K562 (cell line): ENCODE data around the gene KLB. TPM values are rescaled to one million over a fixed set of nuclear protein-coding genes. Genes with fewer than 3 reads are reported as not detected.
A peak's percentile ranks its signal among the peaks of the same experiment; 100 is the strongest.

Source experiments
- ATAC-seq: fragments of 200-7000 bp; cut with Tn5 transposase; 3 replicates; pipeline ENCODE4 v1.9.1; 2020; ENCODE audit warnings: moderate library complexity
- BruUV-seq: library from RNA; stranded (reverse); fragments of 400-500 nt; replicated peaks from 2 replicates; lab custom pipeline; 2021; lab: Mats Ljungman, UMichigan
- CTCF ChIA-PET: fragments of 300-600 bp; formaldehyde crosslinking; extraction: SDS; loops from one replicate; lab custom pipeline; 2021; ENCODE audit warnings: low intra/inter-chr PET ratio; lab: Yijun Ruan, JAX
- POLR2A ChIA-PET: fragments of 300-600, 350-650 bp; sonication (Branson Sonifier 250); formaldehyde crosslinking; extraction: SDS; loops from one replicate; lab custom pipeline; 2021; ENCODE audit warnings: antibody characterized with exemption, inconsistent platforms; lab: Yijun Ruan, JAX
- DNase-seq, 4 experiments: peaks; one replicate each; pipeline versions ENCODE4 v3.0.0 to v3.0.0-alpha.2; 2011 to 2018; ENCODE audit warnings: low spot score in 3 of 4, mixed read lengths in 3 of 4; ENCODE audit errors: extremely low read depth in 1 of 4
- FAIRE-seq: peaks from 2 replicates; lab custom pipeline; 2011; peaks lifted over from hg19 to GRCh38; lab: Jason Lieb, UNC
- H2AFZ ChIP-seq: 2 replicates; pipeline ENCODE4 v1.6.0; 2011; ENCODE audit warnings: low read depth, low read length, control low read depth, inconsistent platforms
- H3K27ac ChIP-seq: fragments of 200-600 bp; 3 replicates; pipeline ENCODE4 v1.8.0; 2011; ENCODE audit warnings: low read depth, mild to moderate bottlenecking, control low read depth, inconsistent platforms, low read length, moderate library complexity, mixed read lengths; ENCODE audit errors: extremely low read depth
- H3K27me3 ChIP-seq, 2 experiments: fragments of 300-600 bp in 1 of 2; 2 replicates in 1 of 2; 3 replicates in 1 of 2; pipeline versions ENCODE4 v1.6.0 to v1.8.0; 2011; ENCODE audit warnings: inconsistent platforms in 2 of 2, low read length in 2 of 2, mild to moderate bottlenecking in 1 of 2, mixed read lengths in 1 of 2, moderate library complexity in 1 of 2; ENCODE audit not compliant: control insufficient read depth in 2 of 2, insufficient read depth in 2 of 2
- H3K36me3 ChIP-seq: fragments of 300-600 bp; 3 replicates; pipeline ENCODE4 v1.8.0; 2011; ENCODE audit warnings: mild to moderate bottlenecking, low read length, inconsistent platforms; ENCODE audit not compliant: control insufficient read depth, insufficient read depth
- H3K4me1 ChIP-seq, 2 experiments: fragments of 200-600 bp in 1 of 2; replicated peaks in 1 of 2; 2 replicates in 1 of 2; 3 replicates in 1 of 2; pipeline versions ENCODE4 v1.5.1 to v1.8.0; 2011; ENCODE audit warnings: inconsistent platforms in 2 of 2, low read length in 2 of 2, mild to moderate bottlenecking in 1 of 2, mixed read lengths in 1 of 2, moderate library complexity in 1 of 2; ENCODE audit not compliant: control insufficient read depth in 2 of 2, insufficient read depth in 2 of 2
- H3K4me2 ChIP-seq: 2 replicates; pipeline ENCODE4 v1.6.1; 2011; ENCODE audit warnings: low read length, control low read depth, inconsistent platforms, mixed read lengths; ENCODE audit not compliant: insufficient read depth
- H3K4me3 ChIP-seq: fragments of 200-600 bp; sonication (generic), shearing (Covaris generic); 2 replicates; pipeline ENCODE4 v1.5.1; 2016; ENCODE audit warnings: control low read depth, inconsistent platforms
- H3K79me2 ChIP-seq: fragments of 200-600 bp; 3 replicates; pipeline ENCODE4 v1.8.0; 2011; ENCODE audit warnings: low read length, inconsistent platforms; ENCODE audit not compliant: control insufficient read depth, insufficient read depth
- H3K9ac ChIP-seq, 2 experiments: 2 replicates each; pipeline versions ENCODE4 v1.6.0 to v1.6.1; 2011; ENCODE audit warnings: low read depth in 2 of 2, low read length in 2 of 2, control low read depth in 1 of 2, inconsistent platforms in 1 of 2, mild to moderate bottlenecking in 1 of 2, mixed read lengths in 1 of 2; ENCODE audit not compliant: insufficient read depth in 1 of 2
- H3K9me1 ChIP-seq: one replicate; pipeline ENCODE4 v1.6.0; 2011; ENCODE audit warnings: inconsistent platforms, mild to moderate bottlenecking, low read length, moderate library complexity; ENCODE audit not compliant: control insufficient read depth, insufficient read depth
- H3K9me3 ChIP-seq: replicated peaks from 2 replicates; pipeline ENCODE4 v1.5.1; 2011; ENCODE audit warnings: low read depth, low read length, inconsistent platforms; ENCODE audit not compliant: control insufficient read depth, insufficient read depth
- H4K20me1 ChIP-seq: replicated peaks from 2 replicates; pipeline ENCODE4 v1.6.1; 2011; ENCODE audit warnings: low read length, inconsistent platforms, mixed read lengths; ENCODE audit not compliant: control insufficient read depth, insufficient read depth
- CUX1 ChIP-seq: fragments of 200-800 bp; sonication (Bioruptor generic); IDR thresholded peaks from 2 replicates; pipeline ENCODE4 v1.6.1; 2016; ENCODE audit warnings: missing genetic modification characterization, missing compliant biosample characterization
- NFE2 ChIP-seq: IDR thresholded peaks from 2 replicates; pipeline ENCODE4 v1.6.1; 2014; ENCODE audit warnings: antibody characterized with exemption, low read depth
- PML ChIP-seq: IDR thresholded peaks from 2 replicates; pipeline ENCODE4 v1.6.1; 2012; ENCODE audit warnings: low read length, inconsistent platforms
- WGBS: fragments of 100-300 bp; shearing (Covaris generic); methylation state at CpG from one replicate; pipeline ENCODE4 v1.1.6; 2016; ENCODE audit warnings: low coverage, mixed read lengths; ENCODE audit not compliant: insufficient coverage; ENCODE audit errors: missing lambda C conversion rate; 5-methylcytosine and 5-hydroxymethylcytosine counted together
- in situ Hi-C: fragments of 300-500 bp; cut with MboI; formaldehyde crosslinking; loops from 4 replicates; pipeline ENCODE4 v1.15.0; 2018; ENCODE audit warnings: inconsistent platforms, mixed read lengths
- intact Hi-C: fragments of 100-400 bp; cut with micrococcal nuclease; formaldehyde crosslinking; loops from 2 replicates; pipeline ENCODE4 v1.14.2; 2022
- polyA plus RNA-seq, 8 experiments: library from polyadenylated mRNA; depleted of rRNA in 4 of 8; stranded (reverse) in 5 of 8; unstranded in 3 of 8; fragments of >200 nt; fragmentation: Nextera tagmentation in 2 of 8; fragmentation: Illumina TruSeq in 1 of 8; extraction: Ambion mirVana in 2 of 8; extraction: Trizol in 1 of 8; gene quantifications; 2 replicates each; pipeline versions ENCODE4 v1.2.1 to v1.2.3, GENCODE V29; 2011 to 2014; ENCODE audit warnings: inconsistent platforms in 1 of 8, missing spikeins in 1 of 8
- total RNA-seq, 7 experiments: library from RNA; depleted of rRNA in 6 of 7; stranded (reverse); fragments of >200 nt in 6 of 7; fragmentation: Illumina TruSeq in 2 of 7; extraction: Trizol in 2 of 7; gene quantifications; 2 replicates each; pipeline versions ENCODE4 v1.2.1 to v1.2.3, GENCODE V29; 2011 to 2021; ENCODE audit warnings: low replicate concordance in 1 of 7

The KLB gene
- total and polyA plus RNA-seq, 9 of the 15 experiments (the other 6 are each of a cell fraction or from before 2014, with no cell fraction given): 0.04 to 0.13 TPM; not detected in 7

GRCh38 chr4:39466747-39467146, 60.0 kb downstream of the KLB start:
- intact Hi-C loops: loop anchor here (5.0 to 10.0 kb wide), 4 partner anchors 61 to 848 kb away; partner anchors contain the start of genes SMIM14 and UGDH

More at GRCh38 chr4:39466747-39467146, 60.0 kb downstream of the KLB start:
- WGBS: 58% methylated on average over 4 of the region's 4 CpGs
- Histone ChIP-seq H3K9ac (no peak overlapping the region), H3K4me2 (no peak overlapping the region), H3K4me3 (no peak overlapping the region), H3K36me3 (peaks cover 82% of the 10 kb centered on the region), H4K20me1 (no peaks in the 10 kb centered on the region), H3K27me3 (no peaks in the 10 kb centered on the region), H3K79me2 (peaks cover 3% of the 10 kb centered on the region; the same call in 1 of the 3 replicates), H2AFZ (no peak overlapping the region), H3K9me1 (no peaks in the 10 kb centered on the region), H3K9me3 (no peaks in the 10 kb centered on the region), H3K4me1 (no peaks in the 10 kb centered on the region; a peak in 2 of 5 replicates), H3K27ac (no peak overlapping the region)
- no peak for FAIRE-seq
- no peak for ATAC-seq
- no TSS peak for BruUV-seq
- no peak for DNase-seq
- in situ Hi-C loops: no loop called here
- ChIA-PET CTCF (no interaction called here), POLR2A (no interaction called here)
- TF ChIP-seq NFE2 (peak; percentile 4; the same call in 1 of the 2 replicates), PML (no peak), CUX1 (CRISPR knock-in tag) (no peak)
